Fibroblast of pulmonary artery (primary cell): ENCODE data around the gene MRTFA.

Experiments
- DNase-seq: peaks from one replicate; pipeline ENCODE4 v3.0.0-alpha.2; 2010; ENCODE audit warnings: low read depth
- H3K4me3 ChIP-seq: replicated peaks from 2 replicates; pipeline ENCODE4 v1.5.1; 2011; ENCODE audit warnings: low read depth, mild to moderate bottlenecking, control low read depth, low read length, moderate library complexity
- CTCF ChIP-seq: IDR thresholded peaks from 2 replicates; pipeline ENCODE4 v1.5.1; 2011; ENCODE audit warnings: mild to moderate bottlenecking, control low read depth, low read length, inconsistent platforms; ENCODE audit errors: missing control alignments

MRTFA gene

GRCh38 chr22:40645579-40646197 lies 9.2 kb upstream of the MRTFA start:
- DNase-seq = no peak
- TF ChIP-seq CTCF = no peak
- H3K4me3 ChIP-seq = no peak overlapping the region

- no peak for DNase-seq
Observed at GRCh38 chr22:40642316-40642715, 5.8 kb upstream of the MRTFA start.

GRCh38 chr22:40641269-40641668 lies 4.8 kb upstream of the MRTFA start:
- TF ChIP-seq CTCF = no peak
- H3K4me3 ChIP-seq = no peak overlapping the region
- DNase-seq = no peak

More at GRCh38 chr22:40642316-40642715, 5.8 kb upstream of the MRTFA start:
- no peak for TF ChIP-seq CTCF
- H3K4me3 ChIP-seq = no peak overlapping the region

- no peak for DNase-seq
- H3K4me3 ChIP-seq = no peak overlapping the region
- no peak for TF ChIP-seq CTCF
Observed at GRCh38 chr22:40638261-40638660, 1.7 kb upstream of the MRTFA start.

- no peak for TF ChIP-seq CTCF
- no peak for DNase-seq
- peak overlapping the region; percentile 74 for H3K4me3 ChIP-seq
Observed at GRCh38 chr22:40637183-40638150, 948 bp upstream of the MRTFA start.

- DNase-seq = no peak
- TF ChIP-seq CTCF = no peak
Observed at GRCh38 chr22:40635940-40636379, 559 bp downstream of the MRTFA start.

More at GRCh38 chr22:40635940-40636379, 559 bp downstream of the MRTFA start:
- peak overlapping the region; percentile 74 for H3K4me3 ChIP-seq
